SK-N-SH treated with all-trans-retinoic acid at 6 μM for 48 hours (cell line): ENCODE measurements around the gene BICC1.

ENCODE experiments used
- ATAC-seq: fragments of 200-7000 bp; cut with Tn5 transposase; 3 replicates; pipeline ENCODE4 v1.9.1; 2020; ENCODE audit warnings: mild to moderate bottlenecking, moderate library complexity
- ARNTL ChIP-seq: fragments of 450-650 bp; formaldehyde crosslinking; IDR thresholded peaks from 2 replicates; pipeline ENCODE4 v1.5.0; 2020; ENCODE audit warnings: low read depth, mild to moderate bottlenecking, moderate library complexity, borderline replicate concordance
- CREB5 ChIP-seq: fragments of 250-450 bp; sonication (Bioruptor Pico); IDR thresholded peaks from 2 replicates; pipeline ENCODE4 v1.5.1; 2020; ENCODE audit warnings: low read depth, mild to moderate bottlenecking, moderate library complexity
- CSDC2 ChIP-seq: fragments of 250-450 bp; sonication (Bioruptor Pico); IDR thresholded peaks from 2 replicates; pipeline ENCODE4 v1.5.0; 2020; ENCODE audit warnings: mild to moderate bottlenecking, moderate library complexity
- ESRRG ChIP-seq: fragments of 250-450 bp; sonication (Bioruptor Pico); IDR thresholded peaks from 2 replicates; pipeline ENCODE4 v1.6.1; 2021; ENCODE audit warnings: mild to moderate bottlenecking
- GLIS3 ChIP-seq: fragments of 250-450 bp; sonication (Bioruptor Pico); IDR thresholded peaks from 2 replicates; pipeline ENCODE4 v1.5.0; 2020; ENCODE audit warnings: mild to moderate bottlenecking, moderate library complexity
- ISL1 ChIP-seq: fragments of 250-450 bp; sonication (Bioruptor Pico); IDR thresholded peaks from 2 replicates; pipeline ENCODE4 v2.1.2; 2022; ENCODE audit warnings: mild to moderate bottlenecking, moderate library complexity
- OSR1 ChIP-seq: fragments of 250-450 bp; sonication (Bioruptor Pico); IDR thresholded peaks from 2 replicates; pipeline ENCODE4 v1.8.0; 2022; ENCODE audit warnings: moderate library complexity, mild to moderate bottlenecking, inconsistent platforms
- PATZ1 ChIP-seq: fragments of 250-450 bp; sonication (Bioruptor Pico); IDR thresholded peaks from 2 replicates; pipeline ENCODE4 v1.8.0; 2020; ENCODE audit warnings: mild to moderate bottlenecking, moderate library complexity, borderline replicate concordance
- RARB ChIP-seq: fragments of 250-450 bp; sonication (Bioruptor Pico); IDR thresholded peaks from 2 replicates; pipeline ENCODE4 v1.8.0; 2021; ENCODE audit warnings: mild to moderate bottlenecking, moderate library complexity
- TOX ChIP-seq: fragments of 250-450 bp; sonication (Bioruptor Pico); IDR thresholded peaks from 2 replicates; pipeline ENCODE4 v1.8.0; 2021; ENCODE audit warnings: mild to moderate bottlenecking, moderate library complexity, borderline replicate concordance
- TSHZ2 ChIP-seq: fragments of 250-450 bp; sonication (Bioruptor Pico); IDR thresholded peaks from 2 replicates; pipeline ENCODE4 v1.5.0; 2020; ENCODE audit warnings: mild to moderate bottlenecking, moderate library complexity
- ZFP3 ChIP-seq: fragments of 250-450 bp; sonication (Bioruptor Pico); IDR thresholded peaks from 2 replicates; pipeline ENCODE4 v1.5.0; 2020; ENCODE audit warnings: mild to moderate bottlenecking, moderate library complexity
- ZFP30 ChIP-seq: fragments of 450-650 bp; formaldehyde crosslinking; IDR thresholded peaks from 2 replicates; pipeline ENCODE4 v1.5.0; 2022; ENCODE audit warnings: mild to moderate bottlenecking, moderate library complexity
- ZNF565 ChIP-seq: fragments of 450-650 bp; formaldehyde crosslinking; conservative IDR thresholded peaks from 2 replicates; pipeline ENCODE4 v1.5.0; 2020; ENCODE audit warnings: low read depth, mild to moderate bottlenecking, moderate library complexity
- ZNF8 ChIP-seq: fragments of 450-650 bp; formaldehyde crosslinking; IDR thresholded peaks from 2 replicates; pipeline ENCODE4 v1.5.0; 2020; ENCODE audit warnings: mild to moderate bottlenecking, moderate library complexity
- TF ChIP-seq, protein P1 (sequence below): fragments of 250-450 bp; sonication (Bioruptor Pico); IDR thresholded peaks from 2 replicates; pipeline ENCODE4 v1.5.1; 2021; ENCODE audit warnings: mild to moderate bottlenecking, moderate library complexity
- TF ChIP-seq, protein P2 (sequence below): fragments of 250-450 bp; sonication (Bioruptor Pico); IDR thresholded peaks from 2 replicates; pipeline ENCODE4 v1.8.0; 2021; ENCODE audit warnings: low read depth, mild to moderate bottlenecking, moderate library complexity, borderline replicate concordance

Gene BICC1

GRCh38 chr10:58642283-58642682 lies 129.6 kb downstream of the BICC1 start (continued):
- TF ChIP-seq ZFP30: no peak
- TF ChIP-seq ARNTL (CRISPR knock-in tag): no peak
- TF ChIP-seq, all 23 proteins: peak for 0

GRCh38 chr10:58642916-58643428 lies 130.3 kb downstream of the BICC1 start:
- ATAC-seq: no peak
- TF ChIP-seq TSHZ2 (CRISPR knock-in tag) (no peak), ZNF565 (no peak), ESRRG (CRISPR knock-in tag) (no peak), CREB5 (CRISPR knock-in tag) (no peak), GLIS3 (CRISPR knock-in tag) (no peak), ZFP3 (CRISPR knock-in tag) (no peak), ZNF8 (no peak), ARNTL (CRISPR knock-in tag) (no peak), TOX (no peak), OSR1 (CRISPR knock-in tag) (no peak)
- TF ChIP-seq, protein P1, sequence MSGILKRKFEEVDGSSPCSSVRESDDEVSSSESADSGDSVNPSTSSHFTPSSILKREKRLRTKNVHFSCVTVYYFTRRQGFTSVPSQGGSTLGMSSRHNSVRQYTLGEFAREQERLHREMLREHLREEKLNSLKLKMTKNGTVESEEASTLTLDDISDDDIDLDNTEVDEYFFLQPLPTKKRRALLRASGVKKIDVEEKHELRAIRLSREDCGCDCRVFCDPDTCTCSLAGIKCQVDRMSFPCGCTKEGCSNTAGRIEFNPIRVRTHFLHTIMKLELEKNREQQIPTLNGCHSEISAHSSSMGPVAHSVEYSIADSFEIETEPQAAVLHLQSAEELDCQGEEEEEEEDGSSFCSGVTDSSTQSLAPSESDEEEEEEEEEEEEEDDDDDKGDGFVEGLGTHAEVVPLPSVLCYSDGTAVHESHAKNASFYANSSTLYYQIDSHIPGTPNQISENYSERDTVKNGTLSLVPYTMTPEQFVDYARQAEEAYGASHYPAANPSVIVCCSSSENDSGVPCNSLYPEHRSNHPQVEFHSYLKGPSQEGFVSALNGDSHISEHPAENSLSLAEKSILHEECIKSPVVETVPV (CRISPR knock-in tag): no peak

DNA sequence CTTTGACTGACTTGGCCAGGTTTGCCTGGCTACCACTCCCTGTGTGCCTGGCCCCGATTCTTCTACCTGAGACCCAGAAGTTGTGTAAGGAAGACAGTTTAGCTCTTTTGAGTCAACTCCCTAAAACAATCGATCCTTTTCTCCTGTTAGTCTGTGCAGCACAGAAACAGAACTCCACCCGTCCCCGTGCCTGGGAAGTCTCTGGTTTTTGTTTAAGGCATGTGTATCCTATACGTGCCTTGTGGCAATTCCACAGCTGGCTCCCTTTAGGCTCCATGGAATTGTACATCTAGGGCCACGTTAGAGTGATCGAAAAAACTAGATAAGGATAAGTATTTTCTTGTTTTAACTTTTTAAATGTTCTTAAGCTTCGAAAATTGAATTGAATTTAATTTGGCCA lies 131.6 kb downstream of the BICC1 start:
- ATAC-seq: no peak

More for the DNA sequence above, 131.6 kb downstream of the BICC1 start:
- TF ChIP-seq, protein P2, sequence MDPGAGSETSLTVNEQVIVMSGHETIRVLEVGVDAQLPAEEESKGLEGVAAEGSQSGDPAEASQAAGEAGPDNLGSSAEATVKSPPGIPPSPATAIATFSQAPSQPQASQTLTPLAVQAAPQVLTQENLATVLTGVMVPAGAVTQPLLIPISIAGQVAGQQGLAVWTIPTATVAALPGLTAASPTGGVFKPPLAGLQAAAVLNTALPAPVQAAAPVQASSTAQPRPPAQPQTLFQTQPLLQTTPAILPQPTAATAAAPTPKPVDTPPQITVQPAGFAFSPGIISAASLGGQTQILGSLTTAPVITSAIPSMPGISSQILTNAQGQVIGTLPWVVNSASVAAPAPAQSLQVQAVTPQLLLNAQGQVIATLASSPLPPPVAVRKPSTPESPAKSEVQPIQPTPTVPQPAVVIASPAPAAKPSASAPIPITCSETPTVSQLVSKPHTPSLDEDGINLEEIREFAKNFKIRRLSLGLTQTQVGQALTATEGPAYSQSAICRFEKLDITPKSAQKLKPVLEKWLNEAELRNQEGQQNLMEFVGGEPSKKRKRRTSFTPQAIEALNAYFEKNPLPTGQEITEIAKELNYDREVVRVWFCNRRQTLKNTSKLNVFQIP (CRISPR knock-in tag): no peak
- no peak for TF ChIP-seq ZFP3 (CRISPR knock-in tag)
- TF ChIP-seq CSDC2 (CRISPR knock-in tag): no peak
- no peak for TF ChIP-seq RARB (CRISPR knock-in tag)
- TF ChIP-seq ZNF8: no peak
- TF ChIP-seq PATZ1 (CRISPR knock-in tag): no peak
- no peak for TF ChIP-seq OSR1 (CRISPR knock-in tag)
- TF ChIP-seq, protein P1 (CRISPR knock-in tag): no peak
- no peak for TF ChIP-seq ISL1 (CRISPR knock-in tag)
- no peak for TF ChIP-seq ARNTL (CRISPR knock-in tag)
